ENCODE measurements around the gene SIGMAR1. TPM values are rescaled to one million over a fixed set of nuclear protein-coding genes. Genes with fewer than 3 reads are reported as not detected.

The SIGMAR1 gene
- total RNA-seq, 1 experiment from 2014 or later: 115 TPM

Other genes with a start within 250 kb of the SIGMAR1 start
- gene FAM219A, start 179.2 kb downstream of the SIGMAR1 start, total RNA-seq (2014; rRNA removed; shearing (Covaris generic); ENCODE audit: low replicate concordance): 3.1 and 7.7 TPM in 2 replicates
- not detected in 2 replicates for gene DNAI1, start 179.0 kb downstream of the SIGMAR1 start, total RNA-seq (2014; rRNA removed; shearing (Covaris generic); ENCODE audit: low replicate concordance)
- gene ENHO, start 114.8 kb downstream of the SIGMAR1 start, total RNA-seq (2014; rRNA removed; shearing (Covaris generic); ENCODE audit: low replicate concordance): 0.20 TPM in 1 of 2 replicates, not detected in the other
- not detected in 2 replicates for gene CNTFR, start 48.1 kb downstream of the SIGMAR1 start, total RNA-seq (2014; rRNA removed; shearing (Covaris generic); ENCODE audit: low replicate concordance)
- gene RPP25L, start 25.7 kb downstream of the SIGMAR1 start, total RNA-seq (2014; rRNA removed; shearing (Covaris generic); ENCODE audit: low replicate concordance): 18.7 and 30.0 TPM in 2 replicates
- gene DCTN3, start 17.3 kb downstream of the SIGMAR1 start, total RNA-seq (2014; rRNA removed; shearing (Covaris generic); ENCODE audit: low replicate concordance): 91.0 and 107 TPM in 2 replicates
- 0.16 TPM in 1 of 2 replicates, not detected in the other for gene ARID3C, start 8.7 kb downstream of the SIGMAR1 start, total RNA-seq (2014; rRNA removed; shearing (Covaris generic); ENCODE audit: low replicate concordance)
- 8.2 and 9.9 TPM in 2 replicates for gene GALT, start 8.9 kb upstream of the SIGMAR1 start, total RNA-seq (2014; rRNA removed; shearing (Covaris generic); ENCODE audit: low replicate concordance)
- gene IL11RA, start 14.4 kb upstream of the SIGMAR1 start, total RNA-seq (2014; rRNA removed; shearing (Covaris generic); ENCODE audit: low replicate concordance): 10.2 and 16.9 TPM in 2 replicates
- not detected in 2 replicates for gene CCL27, start 24.9 kb upstream of the SIGMAR1 start, total RNA-seq (2014; rRNA removed; shearing (Covaris generic); ENCODE audit: low replicate concordance)
- gene CCL19, start 53.5 kb upstream of the SIGMAR1 start, total RNA-seq (2014; rRNA removed; shearing (Covaris generic); ENCODE audit: low replicate concordance): not detected in 2 replicates
- not detected in 2 replicates for gene CCL21, start 72.3 kb upstream of the SIGMAR1 start, total RNA-seq (2014; rRNA removed; shearing (Covaris generic); ENCODE audit: low replicate concordance)

Data from MG63 (cell line).